HL-60 (cell line): Measurements from ENCODE around the gene TMEM242.

Experiments used
- DNase-seq, 2 experiments: peaks; one replicate each; pipeline ENCODE4 v3.0.0-alpha.2; 2010 to 2020; ENCODE audit warnings: low read depth in 1 of 2, low spot score in 1 of 2
- H3K27ac ChIP-seq: fragments of 250-450 bp; sonication (Bioruptor Pico); replicated peaks from 2 replicates; pipeline ENCODE4 v1.5.1; 2020; ENCODE audit warnings: mild to moderate bottlenecking, moderate library complexity
- H3K27me3 ChIP-seq: fragments of 250-450 bp; sonication (Bioruptor Pico); 2 replicates; pipeline ENCODE4 v1.5.1; 2021; ENCODE audit warnings: mild to moderate bottlenecking, moderate library complexity; ENCODE audit not compliant: insufficient read depth, poor library complexity, severe bottlenecking
- H3K4me3 ChIP-seq: replicated peaks from 2 replicates; pipeline ENCODE4 v1.5.1; 2011; ENCODE audit warnings: mild to moderate bottlenecking, control low read depth, low read length; ENCODE audit not compliant: insufficient read depth
- GABPA ChIP-seq: IDR thresholded peaks from 2 replicates; pipeline ENCODE4 v1.6.1; 2012; ENCODE audit warnings: low read depth
- POLR2AphosphoS5 ChIP-seq: IDR thresholded peaks from 2 replicates; pipeline ENCODE4 v1.6.1; 2012; ENCODE audit warnings: low read depth
- SPI1 ChIP-seq: IDR thresholded peaks from 2 replicates; pipeline ENCODE4 v1.6.1; 2012; ENCODE audit warnings: low read depth, mild to moderate bottlenecking, borderline replicate concordance
- TF ChIP-seq, protein P1 (sequence below): IDR thresholded peaks from 2 replicates; pipeline ENCODE4 v1.6.1; 2012; ENCODE audit warnings: low read depth; ENCODE audit not compliant: insufficient replicate concordance
- TF ChIP-seq, protein P2 (sequence below): IDR thresholded peaks from one replicate; pipeline ENCODE4 v1.5.1; 2011; ENCODE audit warnings: low read length, control low read depth, inconsistent platforms; ENCODE audit not compliant: insufficient read depth

TMEM242 gene

DNA sequence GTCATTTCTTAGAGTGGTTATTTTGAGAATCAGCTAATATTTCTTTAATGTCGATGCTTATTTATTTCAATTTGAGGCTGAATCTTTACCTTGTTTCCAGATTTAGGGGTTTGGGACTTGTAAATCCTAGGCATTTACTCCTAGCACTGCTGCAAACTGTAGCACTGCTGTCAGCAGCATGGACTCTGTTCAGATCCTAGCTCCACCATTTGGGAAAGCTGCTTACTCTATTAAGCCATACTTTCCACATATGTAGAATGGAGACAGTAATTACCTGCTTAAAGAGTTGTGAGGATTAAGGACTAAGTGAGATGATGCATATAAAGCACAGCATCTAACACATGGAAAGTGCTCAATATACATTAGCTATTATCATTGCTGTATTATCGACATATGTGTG lies 28.7 kb downstream of the TMEM242 start:
- H3K27me3 ChIP-seq: no peaks in the 10 kb centered on the region

DNA sequence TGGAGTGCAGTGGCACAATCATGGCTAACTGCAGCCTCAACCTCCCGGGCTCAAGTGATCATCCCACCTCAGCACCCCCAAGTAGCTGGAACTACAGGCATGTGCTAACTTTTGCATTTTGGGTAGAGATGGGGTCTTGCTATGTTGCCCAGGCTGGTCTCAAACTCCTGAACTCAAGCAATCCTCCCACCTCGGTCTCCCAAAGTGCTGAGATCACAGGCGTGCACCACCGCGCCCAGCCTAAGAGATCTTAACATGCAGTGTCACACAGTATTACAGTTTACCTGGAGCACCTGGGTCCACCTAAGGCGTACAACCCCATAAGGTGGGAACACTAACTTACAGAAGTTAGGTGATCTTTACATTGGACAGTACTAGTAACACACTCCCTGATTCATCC lies 29.5 kb downstream of the TMEM242 start:
- H3K27ac ChIP-seq: no peak overlapping the region
- no peaks in the 10 kb centered on the region for H3K27me3 ChIP-seq
- H3K4me3 ChIP-seq: no peak overlapping the region
- no peak for DNase-seq
- no peak for TF ChIP-seq GABPA

More for the DNA sequence above, 28.7 kb downstream of the TMEM242 start:
- DNase-seq: no peak
- TF ChIP-seq POLR2AphosphoS5 (no peak), GABPA (no peak), SPI1 (no peak)
- TF ChIP-seq, protein P1, sequence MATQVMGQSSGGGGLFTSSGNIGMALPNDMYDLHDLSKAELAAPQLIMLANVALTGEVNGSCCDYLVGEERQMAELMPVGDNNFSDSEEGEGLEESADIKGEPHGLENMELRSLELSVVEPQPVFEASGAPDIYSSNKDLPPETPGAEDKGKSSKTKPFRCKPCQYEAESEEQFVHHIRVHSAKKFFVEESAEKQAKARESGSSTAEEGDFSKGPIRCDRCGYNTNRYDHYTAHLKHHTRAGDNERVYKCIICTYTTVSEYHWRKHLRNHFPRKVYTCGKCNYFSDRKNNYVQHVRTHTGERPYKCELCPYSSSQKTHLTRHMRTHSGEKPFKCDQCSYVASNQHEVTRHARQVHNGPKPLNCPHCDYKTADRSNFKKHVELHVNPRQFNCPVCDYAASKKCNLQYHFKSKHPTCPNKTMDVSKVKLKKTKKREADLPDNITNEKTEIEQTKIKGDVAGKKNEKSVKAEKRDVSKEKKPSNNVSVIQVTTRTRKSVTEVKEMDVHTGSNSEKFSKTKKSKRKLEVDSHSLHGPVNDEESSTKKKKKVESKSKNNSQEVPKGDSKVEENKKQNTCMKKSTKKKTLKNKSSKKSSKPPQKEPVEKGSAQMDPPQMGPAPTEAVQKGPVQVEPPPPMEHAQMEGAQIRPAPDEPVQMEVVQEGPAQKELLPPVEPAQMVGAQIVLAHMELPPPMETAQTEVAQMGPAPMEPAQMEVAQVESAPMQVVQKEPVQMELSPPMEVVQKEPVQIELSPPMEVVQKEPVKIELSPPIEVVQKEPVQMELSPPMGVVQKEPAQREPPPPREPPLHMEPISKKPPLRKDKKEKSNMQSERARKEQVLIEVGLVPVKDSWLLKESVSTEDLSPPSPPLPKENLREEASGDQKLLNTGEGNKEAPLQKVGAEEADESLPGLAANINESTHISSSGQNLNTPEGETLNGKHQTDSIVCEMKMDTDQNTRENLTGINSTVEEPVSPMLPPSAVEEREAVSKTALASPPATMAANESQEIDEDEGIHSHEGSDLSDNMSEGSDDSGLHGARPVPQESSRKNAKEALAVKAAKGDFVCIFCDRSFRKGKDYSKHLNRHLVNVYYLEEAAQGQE: no peak
- H3K27ac ChIP-seq: no peak overlapping the region
- H3K4me3 ChIP-seq: no peak overlapping the region

DNA sequence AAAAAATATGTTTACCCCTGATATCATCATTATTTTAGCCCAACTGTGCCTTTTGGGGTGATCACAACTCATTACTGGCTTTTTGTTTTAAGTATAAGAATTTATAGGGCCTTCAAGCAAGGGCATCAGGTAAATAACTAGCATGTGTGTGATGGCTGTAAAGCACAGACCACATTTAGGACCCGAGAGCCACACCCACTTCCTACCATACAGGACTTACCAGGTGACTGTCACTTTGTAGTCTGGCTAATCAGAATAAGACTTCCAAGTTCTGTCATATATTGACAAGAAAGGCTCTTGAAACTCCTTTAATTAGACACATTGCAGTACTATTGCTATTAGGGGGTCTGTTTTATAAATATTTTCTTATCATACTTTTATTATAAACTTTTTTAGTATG lies 31.1 kb downstream of the TMEM242 start:
- Histone ChIP-seq H3K27ac (no peak overlapping the region), H3K27me3 (no peaks in the 10 kb centered on the region), H3K4me3 (no peak overlapping the region)
- DNase-seq: no peak
- no peak for TF ChIP-seq POLR2AphosphoS5
- TF ChIP-seq, protein P2, sequence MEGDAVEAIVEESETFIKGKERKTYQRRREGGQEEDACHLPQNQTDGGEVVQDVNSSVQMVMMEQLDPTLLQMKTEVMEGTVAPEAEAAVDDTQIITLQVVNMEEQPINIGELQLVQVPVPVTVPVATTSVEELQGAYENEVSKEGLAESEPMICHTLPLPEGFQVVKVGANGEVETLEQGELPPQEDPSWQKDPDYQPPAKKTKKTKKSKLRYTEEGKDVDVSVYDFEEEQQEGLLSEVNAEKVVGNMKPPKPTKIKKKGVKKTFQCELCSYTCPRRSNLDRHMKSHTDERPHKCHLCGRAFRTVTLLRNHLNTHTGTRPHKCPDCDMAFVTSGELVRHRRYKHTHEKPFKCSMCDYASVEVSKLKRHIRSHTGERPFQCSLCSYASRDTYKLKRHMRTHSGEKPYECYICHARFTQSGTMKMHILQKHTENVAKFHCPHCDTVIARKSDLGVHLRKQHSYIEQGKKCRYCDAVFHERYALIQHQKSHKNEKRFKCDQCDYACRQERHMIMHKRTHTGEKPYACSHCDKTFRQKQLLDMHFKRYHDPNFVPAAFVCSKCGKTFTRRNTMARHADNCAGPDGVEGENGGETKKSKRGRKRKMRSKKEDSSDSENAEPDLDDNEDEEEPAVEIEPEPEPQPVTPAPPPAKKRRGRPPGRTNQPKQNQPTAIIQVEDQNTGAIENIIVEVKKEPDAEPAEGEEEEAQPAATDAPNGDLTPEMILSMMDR: no peak
- TF ChIP-seq GABPA: no peak
- TF ChIP-seq, protein P1: no peak
- TF ChIP-seq SPI1: no peak

DNA sequence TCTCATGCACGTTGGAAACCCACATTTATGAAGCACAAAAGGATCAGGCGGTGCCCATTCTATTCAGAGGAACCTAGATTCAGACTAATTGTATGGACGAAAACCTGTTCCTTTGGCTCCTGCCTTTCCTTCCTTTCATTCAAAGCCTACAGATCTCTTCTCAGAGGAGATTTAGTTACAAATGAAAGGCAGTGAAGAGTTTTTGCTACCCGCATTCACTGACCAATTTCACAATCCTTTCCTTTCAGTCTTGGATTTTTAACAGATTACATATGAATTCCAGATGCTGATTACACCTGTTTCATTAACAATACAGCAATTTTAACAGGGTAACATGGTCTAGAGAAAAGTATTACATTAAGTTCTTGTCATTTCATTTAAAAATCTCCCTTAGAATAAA lies 32.0 kb downstream of the TMEM242 start:
- no peak for DNase-seq
- TF ChIP-seq, protein P1: no peak
- TF ChIP-seq GABPA (no peak), POLR2AphosphoS5 (no peak), SPI1 (no peak)
- TF ChIP-seq, protein P2: no peak
- Histone ChIP-seq H3K27me3 (no peaks in the 10 kb centered on the region), H3K27ac (no peak overlapping the region), H3K4me3 (no peak overlapping the region)
